Activated CD4-positive, alpha-beta memory T cell treated with anti-CD3 and anti-CD28 coated beads for 36 hours (primary cell): ENCODE measurements around the gene TCF25. TPM values are rescaled to one million over a fixed set of nuclear protein-coding genes. Genes with fewer than 3 reads are reported as not detected.
"Not testable (repeated sequence)": the region's sequence is repeated elsewhere in the genome, so short reads cannot be mapped to it uniquely, and the experiment has no call there.

Source experiments
- CTCF ChIA-PET: fragments of 350-600 bp; sonication (Branson Sonifier 250); formaldehyde crosslinking; loops from one replicate; lab custom pipeline; 2021; ENCODE audit warnings: antibody characterized with exemption, inconsistent platforms; lab: Charles Lee
- POLR2A ChIA-PET: fragments of 350-600 bp; sonication (Branson Sonifier 250); formaldehyde crosslinking; loops from one replicate; lab custom pipeline; 2021; ENCODE audit warnings: antibody characterized with exemption; lab: Charles Lee
- DNase-seq: peaks from one replicate; pipeline ENCODE4 v3.0.0-alpha.2; 2020
- H3K27ac Mint-ChIP-seq: one replicate; pipeline ENCODE4 v1.8.0; 2021; ENCODE audit warnings: mixed read lengths
- H3K27me3 Mint-ChIP-seq: one replicate; pipeline ENCODE4 v1.8.0; 2021; ENCODE audit warnings: mixed read lengths
- H3K36me3 Mint-ChIP-seq: one replicate; pipeline ENCODE4 v1.8.0; 2021; ENCODE audit warnings: mixed read lengths
- H3K4me1 Mint-ChIP-seq: one replicate; pipeline ENCODE4 v1.8.0; 2021; ENCODE audit warnings: low read depth, mixed read lengths
- H3K4me3 Mint-ChIP-seq: one replicate; pipeline ENCODE4 v1.8.0; 2021; ENCODE audit warnings: mild to moderate bottlenecking, mixed read lengths
- H3K9me3 Mint-ChIP-seq: one replicate; pipeline ENCODE4 v1.8.0; 2021; ENCODE audit warnings: mixed read lengths
- intact Hi-C: fragments of 100-400 bp; cut with micrococcal nuclease; formaldehyde crosslinking; loops from one replicate; pipeline ENCODE4 v1.15.1; 2023
- total RNA-seq, 2 experiments: library from RNA; stranded (reverse); gene quantifications; one replicate each; pipeline ENCODE4 v1.2.3, GENCODE V29; 2021

The TCF25 gene
- total RNA-seq, 2 experiments from 2014 or later = 139 to 147 TPM

GRCh38 chr16:89834813-89835363, 38.5 kb upstream of the TCF25 start:
- peaks cover 14% of the 10 kb centered on the region for H3K4me1 Mint-ChIP-seq
- POLR2A ChIA-PET, CTCF ChIA-PET, H3K27ac Mint-ChIP-seq, H3K4me3 Mint-ChIP-seq, DNase-seq, H3K36me3 Mint-ChIP-seq, intact Hi-C loops, H3K9me3 Mint-ChIP-seq: not testable (repeated sequence)
- peaks cover 17% of the 10 kb centered on the region for H3K27me3 Mint-ChIP-seq

- H3K4me3 Mint-ChIP-seq, POLR2A ChIA-PET, intact Hi-C loops: not testable (repeated sequence)
Observed at GRCh38 chr16:89836484-89836883, 36.9 kb upstream of the TCF25 start.

GRCh38 chr16:89837014-89837546, 36.3 kb upstream of the TCF25 start:
- H3K4me1 Mint-ChIP-seq = peaks cover 17% of the 10 kb centered on the region
- H3K27ac Mint-ChIP-seq = no peak overlapping the region
- DNase-seq = no peak
- ChIA-PET CTCF (interaction anchor here (0.9 to 2.9 kb wide), 7 partner anchors 11 to 137 kb away, joined by 3 to 14 read pairs (median 4); partner anchors contain the start of gene FANCA), POLR2A (interaction anchor here (1.1 kb wide), 1 partner anchor 9 kb away, joined by 3 read pairs; the partner anchor contains the start of gene SPIRE2)
- intact Hi-C loops = no loop called here
- H3K9me3 Mint-ChIP-seq = no peaks in the 10 kb centered on the region
- H3K4me3 Mint-ChIP-seq = no peak overlapping the region
- peaks cover 6% of the 10 kb centered on the region for H3K27me3 Mint-ChIP-seq
- no peaks in the 10 kb centered on the region for H3K36me3 Mint-ChIP-seq

More at GRCh38 chr16:89836484-89836883, 36.9 kb upstream of the TCF25 start:
- DNase-seq, H3K27ac Mint-ChIP-seq, H3K27me3 Mint-ChIP-seq, H3K36me3 Mint-ChIP-seq, H3K9me3 Mint-ChIP-seq: not testable (repeated sequence)
- CTCF ChIA-PET = interaction anchor here (1.7 to 2.9 kb wide), 2 partner anchors 24 to 136 kb away, joined by 4 to 14 read pairs; no protein-coding TSS in a partner anchor
- H3K4me1 Mint-ChIP-seq = peaks cover 17% of the 10 kb centered on the region

GRCh38 chr16:89841275-89841674, 32.1 kb upstream of the TCF25 start:
- H3K36me3 Mint-ChIP-seq = no peaks in the 10 kb centered on the region
- POLR2A ChIA-PET = no interaction called here
- H3K27me3 Mint-ChIP-seq = no peaks in the 10 kb centered on the region
- no peak overlapping the region for H3K4me3 Mint-ChIP-seq
- H3K27ac Mint-ChIP-seq = no peak overlapping the region
- CTCF ChIA-PET = interaction anchor here (1.0 kb wide), 1 partner anchor 20 kb away, joined by 3 read pairs; no protein-coding TSS in a partner anchor
- no peaks in the 10 kb centered on the region for H3K9me3 Mint-ChIP-seq
- DNase-seq = peak; percentile 73
- intact Hi-C loops = no loop called here
- peaks cover 27% of the 10 kb centered on the region for H3K4me1 Mint-ChIP-seq

- Mint-ChIP-seq H3K27me3 (no peaks in the 10 kb centered on the region), H3K9me3 (no peaks in the 10 kb centered on the region), H3K36me3 (no peaks in the 10 kb centered on the region), H3K4me1 (peaks cover 20% of the 10 kb centered on the region), H3K27ac (no peak overlapping the region), H3K4me3 (no peak overlapping the region)
- intact Hi-C loops = no loop called here
- CTCF ChIA-PET = no interaction called here
- no peak for DNase-seq
- POLR2A ChIA-PET = interaction anchor here (0.5 kb wide), 1 partner anchor 106 kb away, joined by 3 read pairs; no protein-coding TSS in a partner anchor
Observed at GRCh38 chr16:89842471-89843408, 30.7 kb upstream of the TCF25 start.

GRCh38 chr16:89843409-89844350, 29.7 kb upstream of the TCF25 start:
- no peaks in the 10 kb centered on the region for H3K36me3 Mint-ChIP-seq
- H3K27me3 Mint-ChIP-seq = no peaks in the 10 kb centered on the region
- CTCF ChIA-PET = no interaction called here
- peaks cover 14% of the 10 kb centered on the region for H3K4me1 Mint-ChIP-seq
- POLR2A ChIA-PET = interaction anchor here (0.5 kb wide), 1 partner anchor 107 kb away, joined by 3 read pairs; no protein-coding TSS in a partner anchor
- intact Hi-C loops = no loop called here
- no peak overlapping the region for H3K27ac Mint-ChIP-seq
- no peak overlapping the region for H3K4me3 Mint-ChIP-seq
- DNase-seq = no peak
- no peaks in the 10 kb centered on the region for H3K9me3 Mint-ChIP-seq

GRCh38 chr16:89844739-89845339, 28.6 kb upstream of the TCF25 start:
- no peaks in the 10 kb centered on the region for H3K9me3 Mint-ChIP-seq
- intact Hi-C loops = no loop called here
- H3K4me3 Mint-ChIP-seq = no peak overlapping the region
- POLR2A ChIA-PET = no interaction called here
- H3K27me3 Mint-ChIP-seq = no peaks in the 10 kb centered on the region
- DNase-seq = no peak
- peaks cover 13% of the 10 kb centered on the region for H3K4me1 Mint-ChIP-seq
- no peak overlapping the region for H3K27ac Mint-ChIP-seq
- H3K36me3 Mint-ChIP-seq = no peaks in the 10 kb centered on the region
- CTCF ChIA-PET = no interaction called here

GRCh38 chr16:89845417-89845816, 28.0 kb upstream of the TCF25 start:
- intact Hi-C loops = no loop called here
- H3K4me3 Mint-ChIP-seq = no peak overlapping the region
- H3K27me3 Mint-ChIP-seq = no peaks in the 10 kb centered on the region
- peak; percentile 47 for DNase-seq
- H3K9me3 Mint-ChIP-seq = no peaks in the 10 kb centered on the region
- ChIA-PET CTCF (no interaction called here), POLR2A (no interaction called here)
- H3K4me1 Mint-ChIP-seq = peaks cover 13% of the 10 kb centered on the region
- H3K27ac Mint-ChIP-seq = no peak overlapping the region
- H3K36me3 Mint-ChIP-seq = no peaks in the 10 kb centered on the region

GRCh38 chr16:89847051-89847939, 26.1 kb upstream of the TCF25 start:
- Mint-ChIP-seq H3K27me3 (no peaks in the 10 kb centered on the region), H3K4me3 (no peak overlapping the region), H3K36me3 (no peaks in the 10 kb centered on the region), H3K4me1 (peaks cover 10% of the 10 kb centered on the region), H3K9me3 (no peaks in the 10 kb centered on the region), H3K27ac (no peak overlapping the region)
- ChIA-PET POLR2A (no interaction called here), CTCF (no interaction called here)
- intact Hi-C loops = no loop called here
- DNase-seq = no peak

GRCh38 chr16:89847940-89848297, 25.5 kb upstream of the TCF25 start:
- no peaks in the 10 kb centered on the region for H3K27me3 Mint-ChIP-seq
- no peak overlapping the region for H3K4me3 Mint-ChIP-seq
- DNase-seq = no peak
- no peaks in the 10 kb centered on the region for H3K9me3 Mint-ChIP-seq
- H3K4me1 Mint-ChIP-seq = peaks cover 10% of the 10 kb centered on the region
- no peak overlapping the region for H3K27ac Mint-ChIP-seq
- ChIA-PET POLR2A (no interaction called here), CTCF (no interaction called here)
- intact Hi-C loops = no loop called here
- H3K36me3 Mint-ChIP-seq = no peaks in the 10 kb centered on the region
